ELR (cell line): ENCODE measurements around the gene MTCL1.
A peak's percentile ranks its signal among the peaks of the same experiment; 100 is the strongest.

Experiments
- DNase-seq: peaks from one replicate; pipeline ENCODE4 v3.0.0-alpha.2; 2015; ENCODE audit warnings: low read depth

MTCL1 gene

DNA sequence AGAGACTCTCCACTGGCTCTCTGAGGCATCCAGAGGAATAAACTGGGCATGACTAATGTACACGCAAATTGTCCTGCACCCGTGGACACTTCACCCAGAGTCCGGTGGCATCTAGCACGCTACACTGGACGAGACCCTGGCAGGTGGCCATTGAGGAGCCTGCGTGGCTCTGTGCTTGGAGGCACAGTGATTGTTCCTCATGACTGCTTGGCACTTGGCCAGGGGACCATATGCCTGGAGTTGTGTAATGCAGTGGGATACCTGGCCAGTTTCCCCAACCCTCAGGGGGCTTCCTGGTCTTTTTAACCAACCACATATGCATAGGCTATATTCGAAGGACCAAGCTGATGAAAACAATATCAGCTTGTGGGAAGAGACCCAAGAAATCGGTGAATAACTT is 66.6 kb downstream of the MTCL1 start:
- no peak for DNase-seq

GRCh38 chr18:8773980-8774379 is 68.6 kb downstream of the MTCL1 start:
- no peak for DNase-seq

GRCh38 chr18:8776013-8776943 is 70.9 kb downstream of the MTCL1 start:
- no peak for DNase-seq

GRCh38 chr18:8777846-8778245 is 72.5 kb downstream of the MTCL1 start:
- DNase-seq = no peak

GRCh38 chr18:8778386-8778785 is 73.0 kb downstream of the MTCL1 start:
- no peak for DNase-seq

GRCh38 chr18:8778824-8779223 is 73.5 kb downstream of the MTCL1 start:
- no peak for DNase-seq

DNA sequence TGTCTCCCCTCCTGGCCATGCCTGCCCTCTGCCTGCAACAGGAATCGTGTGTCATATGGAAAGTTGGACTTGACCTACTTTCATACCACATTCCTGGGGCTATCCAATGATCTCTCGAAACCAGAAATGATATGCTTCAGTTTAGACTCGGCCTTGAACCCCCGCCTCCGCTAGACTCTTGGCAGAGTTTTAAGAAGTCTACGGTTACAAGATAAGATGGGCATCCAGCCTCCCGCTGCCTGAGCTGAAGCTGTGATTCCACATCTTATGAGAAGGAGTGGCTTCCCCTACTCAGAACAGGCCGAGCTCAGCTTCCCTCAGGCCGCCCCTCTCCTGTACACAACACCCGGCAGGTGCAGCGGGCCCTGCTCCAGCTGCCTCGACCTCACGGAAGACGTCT is 73.9 kb downstream of the MTCL1 start:
- DNase-seq = no peak

- no peak for DNase-seq
These were observed 74.9 kb downstream of the MTCL1 start for GRCh38 chr18:8780227-8780626.

DNA sequence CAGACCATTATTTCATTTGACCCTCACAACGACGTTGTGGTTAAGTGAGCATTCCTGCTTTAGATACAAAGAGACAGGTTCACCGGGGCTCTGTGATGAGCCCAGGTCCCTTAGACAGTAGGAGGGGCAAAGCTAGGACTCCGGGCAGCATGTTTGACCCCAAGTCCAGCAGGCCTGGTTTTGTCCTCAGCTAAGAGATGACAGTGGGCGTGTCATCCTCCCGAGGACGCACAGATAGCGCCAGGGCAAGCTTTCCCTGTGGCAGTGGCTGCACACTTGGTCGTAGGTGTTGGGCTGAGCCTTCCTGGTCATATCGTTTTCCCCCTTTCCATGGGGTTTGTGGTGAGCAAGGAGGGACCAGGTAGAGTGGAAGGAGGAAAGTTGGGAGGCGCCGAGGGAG is 76.3 kb downstream of the MTCL1 start:
- DNase-seq = no peak

DNA sequence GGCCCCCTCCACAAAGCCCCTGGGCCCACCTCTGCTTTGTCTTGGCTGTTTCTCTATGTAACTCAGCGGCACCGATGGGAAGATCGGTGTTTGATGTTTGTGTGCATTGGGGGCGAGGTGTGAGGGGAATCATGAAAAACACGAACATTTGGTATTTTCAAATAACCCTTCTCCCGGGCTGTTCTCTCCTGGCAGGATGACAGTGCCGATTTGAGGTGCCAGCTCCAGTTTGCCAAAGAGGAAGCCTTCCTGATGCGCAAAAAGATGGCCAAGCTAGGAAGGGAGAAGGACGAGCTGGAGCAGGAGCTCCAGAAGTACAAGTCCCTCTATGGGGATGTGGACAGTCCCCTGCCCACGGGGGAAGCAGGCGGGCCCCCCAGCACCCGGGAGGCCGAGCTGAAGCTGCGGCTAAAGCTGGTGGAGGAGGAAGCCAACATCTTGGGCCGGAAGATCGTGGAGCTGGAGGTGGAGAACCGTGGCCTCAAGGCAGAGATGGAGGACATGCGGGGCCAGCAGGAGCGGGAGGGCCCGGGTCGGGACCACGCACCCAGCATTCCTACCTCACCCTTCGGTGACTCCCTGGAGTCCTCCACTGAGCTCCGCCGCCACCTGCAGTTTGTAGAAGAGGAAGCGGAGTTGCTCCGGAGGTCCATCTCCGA is 78.1 kb downstream of the MTCL1 start:
- no peak for DNase-seq

- no peak for DNase-seq
These were observed 78.7 kb downstream of the MTCL1 start for GRCh38 chr18:8783994-8784530.

DNA sequence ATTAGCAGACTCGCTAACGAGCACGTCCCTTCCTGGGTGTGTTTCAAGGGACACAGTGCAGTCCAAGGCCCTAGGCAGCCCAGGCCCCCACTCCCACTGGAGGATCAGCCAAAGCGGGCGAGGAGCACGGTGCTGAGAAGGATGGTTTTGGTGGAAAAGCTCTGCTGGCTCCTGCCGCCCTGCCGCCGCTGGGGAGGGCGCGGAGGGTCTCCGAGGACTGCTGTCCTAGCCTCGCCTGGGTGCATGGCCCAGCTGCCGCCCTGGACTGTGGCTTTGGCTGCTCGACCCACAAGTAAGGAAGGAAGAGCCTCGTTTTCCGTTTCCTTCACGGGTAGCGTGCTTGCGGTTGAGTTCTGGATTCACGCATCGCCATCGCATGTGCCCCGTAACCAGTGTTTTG is 79.9 kb downstream of the MTCL1 start:
- DNase-seq = no peak

- DNase-seq = no peak
These were observed 80.6 kb downstream of the MTCL1 start for GRCh38 chr18:8785855-8786482.

- DNase-seq = no peak
These were observed 81.4 kb downstream of the MTCL1 start for GRCh38 chr18:8786483-8787370.

GRCh38 chr18:8787371-8787670 is 82.0 kb downstream of the MTCL1 start:
- DNase-seq = no peak

- DNase-seq = no peak
These were observed 82.4 kb downstream of the MTCL1 start for GRCh38 chr18:8787794-8788193.

DNA sequence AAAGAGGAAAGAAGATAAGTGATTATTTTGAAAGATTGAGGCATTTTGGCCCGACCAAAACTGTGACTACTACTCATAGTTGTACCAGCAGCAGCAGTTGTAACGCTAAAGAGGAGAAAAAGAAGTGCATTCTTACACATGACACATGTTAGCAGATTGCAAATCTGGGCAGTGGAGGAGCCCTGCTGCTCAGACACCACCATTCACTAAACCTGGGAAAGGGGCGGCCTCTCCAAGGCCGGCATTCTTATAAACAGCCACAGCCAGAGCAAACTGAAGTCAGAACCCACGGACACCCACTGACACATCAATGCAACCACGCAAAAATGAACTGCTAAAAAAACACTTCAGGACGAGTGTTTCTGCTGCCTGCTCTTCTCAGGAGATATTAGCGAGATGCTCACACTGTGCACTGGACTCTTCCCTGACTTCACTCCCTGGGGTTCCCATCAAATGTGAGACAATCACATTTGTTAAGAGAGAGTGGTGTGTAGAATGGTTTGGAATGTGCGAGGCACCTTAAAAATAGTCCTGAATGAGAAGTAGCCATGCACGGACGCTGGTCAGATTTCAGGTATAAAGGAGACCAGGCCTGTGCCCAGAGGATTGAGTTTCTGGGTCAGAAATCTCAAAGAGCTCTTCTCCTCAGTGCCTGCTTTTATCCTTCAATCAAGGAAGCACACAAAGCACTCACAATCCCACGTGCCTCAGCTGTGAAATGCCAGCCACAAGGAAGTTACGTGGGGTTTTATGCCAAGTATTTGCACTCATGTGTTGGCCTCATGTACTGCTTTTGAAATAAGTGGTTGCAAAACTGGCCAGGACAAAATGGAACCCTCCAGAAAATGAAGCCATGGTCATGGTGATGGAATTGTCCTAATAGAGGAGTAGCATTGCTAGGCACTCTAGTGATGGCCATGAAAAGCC is 83.4 kb downstream of the MTCL1 start:
- no peak for DNase-seq

GRCh38 chr18:8791171-8791651 is 85.9 kb downstream of the MTCL1 start:
- DNase-seq = peak; percentile 58

GRCh38 chr18:8792688-8793316 is 87.4 kb downstream of the MTCL1 start:
- DNase-seq = no peak
